GM08714 (cell line): ENCODE results near the gene CCDC91.
"Not testable (repeated sequence)": the region's sequence is repeated elsewhere in the genome, so short reads cannot be mapped to it uniquely, and the experiment has no call there.

Experiments used
- H3K4me3 ChIP-seq: fragments of 200-500 bp; sonication (Bioruptor generic); 2 replicates; pipeline ENCODE4 v1.5.1; 2014; ENCODE audit warnings: mild to moderate bottlenecking, low read length, inconsistent platforms
- ZNF274 ChIP-seq: IDR thresholded peaks from 2 replicates; pipeline ENCODE4 v1.6.1; 2012; ENCODE audit warnings: mild to moderate bottlenecking, low read depth, low read length

The CCDC91 gene

GRCh38 chr12:28173440-28173839, 16.8 kb upstream of the CCDC91 start:
- no peak overlapping the region for H3K4me3 ChIP-seq
- no peak for TF ChIP-seq ZNF274

GRCh38 chr12:28175098-28175589, 15.1 kb upstream of the CCDC91 start:
- no peak overlapping the region for H3K4me3 ChIP-seq
- TF ChIP-seq ZNF274: no peak

GRCh38 chr12:28176295-28176694, 14.0 kb upstream of the CCDC91 start:
- no peak for TF ChIP-seq ZNF274
- H3K4me3 ChIP-seq: no peak overlapping the region

- H3K4me3 ChIP-seq: no peak overlapping the region
- TF ChIP-seq ZNF274: no peak
These were observed 12.8 kb upstream of the CCDC91 start for GRCh38 chr12:28177461-28177860.

GRCh38 chr12:28177905-28178304, 12.4 kb upstream of the CCDC91 start:
- TF ChIP-seq ZNF274: no peak
- H3K4me3 ChIP-seq: no peak overlapping the region

- no peak for TF ChIP-seq ZNF274
- H3K4me3 ChIP-seq: no peak overlapping the region
These were observed 11.5 kb upstream of the CCDC91 start for GRCh38 chr12:28178775-28179174.

- no peak overlapping the region for H3K4me3 ChIP-seq
- no peak for TF ChIP-seq ZNF274
These were observed 9.5 kb upstream of the CCDC91 start for GRCh38 chr12:28180786-28181185.

- H3K4me3 ChIP-seq: no peak overlapping the region
- TF ChIP-seq ZNF274: no peak
These were observed 5.9 kb upstream of the CCDC91 start for GRCh38 chr12:28184375-28184774.

- no peak for TF ChIP-seq ZNF274
These were observed 3.8 kb upstream of the CCDC91 start for GRCh38 chr12:28186500-28186899.

GRCh38 chr12:28189784-28190320, 404 bp upstream of the CCDC91 start:
- no peak for TF ChIP-seq ZNF274
- H3K4me3 ChIP-seq: peak overlapping the region; percentile 84; the same call in 1 of the 2 replicates

More at GRCh38 chr12:28186500-28186899, 3.8 kb upstream of the CCDC91 start:
- H3K4me3 ChIP-seq: no peak overlapping the region

- no peak for TF ChIP-seq ZNF274
- peak overlapping the region; percentile 84 for H3K4me3 ChIP-seq
These were observed 1.1 kb downstream of the CCDC91 start for GRCh38 chr12:28191051-28192048.

- TF ChIP-seq ZNF274: no peak
- H3K4me3 ChIP-seq: no peak overlapping the region
These were observed 1.9 kb downstream of the CCDC91 start for GRCh38 chr12:28192125-28192524.

- not testable (repeated sequence) for H3K4me3 ChIP-seq
These were observed 4.4 kb downstream of the CCDC91 start for GRCh38 chr12:28194621-28195020.

- H3K4me3 ChIP-seq: not testable (repeated sequence)
These were observed 10.9 kb downstream of the CCDC91 start for GRCh38 chr12:28201136-28201535.

GRCh38 chr12:28202374-28203130, 12.3 kb downstream of the CCDC91 start:
- TF ChIP-seq ZNF274: no peak
- H3K4me3 ChIP-seq: no peak overlapping the region
